Stimulated activated naive CD4-positive, alpha-beta T cell treated with Interleukin-2 at 50 U/mL for 16 hours (primary cell): ENCODE results near the gene ATP5PF.
"Not testable (repeated sequence)": the region's sequence is repeated elsewhere in the genome, so short reads cannot be mapped to it uniquely, and the experiment has no call there.

Source experiments
- DNase-seq: peaks from one replicate; lab custom pipeline; 2025; lab: John Stamatoyannopoulos, UW

ATP5PF gene, protein sequence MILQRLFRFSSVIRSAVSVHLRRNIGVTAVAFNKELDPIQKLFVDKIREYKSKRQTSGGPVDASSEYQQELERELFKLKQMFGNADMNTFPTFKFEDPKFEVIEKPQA

DNA sequence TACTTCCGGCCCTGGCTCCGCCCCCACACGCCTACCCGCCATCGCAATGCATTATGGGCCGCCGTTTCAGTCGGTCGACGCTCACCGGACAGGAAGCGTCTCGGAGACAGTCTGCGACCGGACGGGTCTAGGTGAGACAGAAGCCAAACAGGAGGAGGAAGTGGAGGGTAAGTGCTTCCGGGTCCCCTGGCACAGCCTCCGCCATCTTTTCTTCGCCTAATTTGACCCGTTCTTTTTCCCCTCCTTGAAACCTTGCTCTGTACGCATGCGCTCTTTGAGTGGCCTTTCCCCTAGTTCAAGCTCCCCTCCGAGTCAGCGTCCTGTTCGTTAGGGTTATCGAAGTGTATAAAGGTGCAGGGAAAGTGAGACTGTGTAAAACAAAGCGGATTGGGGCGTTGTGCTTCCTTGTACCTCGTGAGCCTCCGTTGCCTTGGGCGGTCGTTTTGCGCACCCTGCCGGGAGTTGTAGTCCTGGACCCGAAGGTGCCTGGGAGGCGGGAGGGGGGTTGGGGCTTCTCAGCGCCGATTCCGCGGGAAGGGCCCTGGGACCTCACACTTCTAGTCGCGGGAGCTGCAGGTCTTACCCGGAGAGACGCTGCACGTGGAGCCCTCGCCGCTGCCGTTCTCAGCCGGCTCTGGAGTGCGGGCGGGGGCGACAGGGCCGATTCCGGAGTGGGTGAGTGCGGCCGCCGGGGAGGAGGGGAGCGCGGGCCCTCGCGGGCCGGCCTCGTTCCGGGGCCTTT, at the start of gene ATP5PF, which contains the start of gene GABPA:
Gene ATP5PF (minus strand): TSS at position 1 of the 742 bp plus-strand sequence. CDS start 5,110 bp downstream, outside the sequence.
Gene GABPA (plus strand): TSS at position 69 of the 742 bp plus-strand sequence. CDS start 6,627 bp downstream, outside the sequence.
- peak; percentile 97 for DNase-seq

DNA sequence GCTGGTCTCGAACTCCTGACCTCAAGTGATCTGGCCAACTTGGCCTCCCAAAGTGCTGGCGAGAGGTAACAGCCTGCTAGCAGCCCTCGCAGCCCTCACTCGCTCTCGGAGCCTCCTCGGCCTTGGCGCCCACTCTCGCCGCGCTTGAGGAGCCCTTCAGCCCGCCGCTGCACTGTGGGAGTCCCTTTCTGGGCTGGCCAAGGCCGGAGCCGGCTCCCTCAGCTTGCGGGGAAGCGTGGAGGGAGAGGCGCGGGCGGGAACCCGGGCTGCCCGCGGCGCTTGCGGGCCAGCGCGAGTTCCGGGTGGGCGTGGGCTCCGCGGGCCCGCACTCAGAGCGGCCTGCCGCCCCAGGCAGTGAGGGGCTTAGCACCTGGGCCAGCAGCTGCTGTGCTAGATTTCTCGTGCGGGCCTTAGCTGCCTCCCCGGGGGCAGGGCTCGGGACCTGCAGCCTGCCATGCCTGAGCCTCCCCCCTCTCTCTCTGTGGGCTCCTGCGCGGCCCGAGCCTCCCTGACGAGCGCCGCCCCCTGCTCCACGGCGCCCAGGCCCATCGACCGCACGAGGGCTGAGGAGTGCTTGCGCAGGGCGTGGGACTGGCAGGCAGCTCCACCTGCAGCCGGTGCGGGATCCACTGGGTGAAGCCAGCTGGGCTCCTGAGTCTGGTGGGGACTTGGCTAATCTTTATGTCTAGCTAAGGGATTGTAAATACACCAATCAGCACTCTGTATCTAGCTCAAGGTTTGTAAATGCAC, 43.6 kb upstream of the ATP5PF start:
- not testable (repeated sequence) for DNase-seq

DNA sequence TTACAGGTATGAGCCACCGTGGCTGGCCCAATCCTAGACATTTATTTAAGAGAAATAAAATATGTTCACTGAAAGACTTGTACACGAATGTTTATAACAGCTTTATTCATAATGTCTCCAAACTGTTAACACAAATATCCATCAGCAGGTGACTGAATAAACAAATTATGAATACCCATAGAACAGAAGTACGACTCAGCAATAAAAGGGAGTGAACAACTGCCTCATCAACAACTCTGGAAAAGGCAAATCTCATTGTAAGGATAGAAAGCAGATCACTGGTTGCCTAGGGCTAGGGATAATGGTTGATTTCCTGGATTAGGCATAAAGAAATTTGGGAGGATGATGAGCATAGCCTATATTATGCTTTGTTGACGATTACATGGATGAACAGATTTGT, 41.7 kb upstream of the ATP5PF start:
- no peak for DNase-seq

DNA sequence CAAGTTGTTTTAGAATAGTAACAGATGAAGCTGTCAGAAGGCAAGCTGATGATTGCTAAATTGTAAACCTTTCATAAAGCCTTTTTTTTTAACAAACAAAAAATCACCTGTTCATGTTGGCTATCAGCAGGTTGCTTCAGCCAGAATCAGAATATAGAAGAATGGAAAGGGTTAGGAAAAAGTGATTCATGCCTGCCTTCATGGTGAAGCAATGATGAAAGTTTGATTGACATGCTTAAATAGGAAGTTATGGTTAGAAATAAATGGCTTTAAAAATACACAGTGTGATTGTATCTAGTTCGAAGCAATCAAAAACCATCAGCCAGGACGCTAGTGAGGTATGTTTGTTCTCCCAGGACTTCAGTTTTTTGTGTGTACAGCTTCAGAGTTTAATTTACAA, 38.0 kb upstream of the ATP5PF start:
- no peak for DNase-seq

DNA sequence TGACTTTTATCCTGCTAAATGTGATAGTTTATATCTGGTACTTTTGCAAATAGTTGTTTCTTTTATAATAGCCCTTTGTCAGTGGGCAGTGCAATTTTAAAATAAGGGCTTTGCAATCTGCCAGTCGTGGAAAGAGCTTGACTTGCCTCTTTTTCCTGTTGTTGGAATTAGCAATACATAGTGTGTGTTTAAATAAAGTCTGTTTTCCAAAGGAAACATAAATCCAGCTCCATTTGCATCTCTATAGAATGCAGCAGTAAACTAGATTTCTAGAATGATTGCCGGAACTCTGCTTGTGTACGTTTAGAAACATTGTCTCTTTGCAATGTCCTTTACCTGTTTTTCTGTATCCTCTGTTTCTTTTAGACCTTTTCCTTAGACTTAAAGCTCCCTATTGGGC, 33.2 kb upstream of the ATP5PF start:
- DNase-seq = no peak

DNA sequence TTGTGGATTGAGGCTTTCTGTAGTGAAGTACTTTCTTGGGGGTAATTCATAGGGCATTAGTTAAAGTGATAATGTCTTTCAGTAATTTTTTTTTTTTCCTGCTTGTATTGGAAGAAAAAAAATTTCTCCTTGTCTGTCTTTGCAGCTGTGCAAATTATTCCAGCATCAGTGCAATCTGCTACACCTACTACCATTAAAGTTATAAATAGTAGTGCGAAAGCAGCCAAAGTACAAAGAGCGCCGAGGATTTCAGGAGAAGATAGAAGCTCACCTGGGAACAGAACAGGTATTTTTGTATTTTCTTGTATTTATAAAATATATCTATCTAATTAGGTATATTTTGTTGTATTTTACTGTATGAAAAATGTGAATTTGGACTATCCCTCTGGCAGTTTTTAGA, 29.4 kb upstream of the ATP5PF start:
- DNase-seq = no peak

DNA sequence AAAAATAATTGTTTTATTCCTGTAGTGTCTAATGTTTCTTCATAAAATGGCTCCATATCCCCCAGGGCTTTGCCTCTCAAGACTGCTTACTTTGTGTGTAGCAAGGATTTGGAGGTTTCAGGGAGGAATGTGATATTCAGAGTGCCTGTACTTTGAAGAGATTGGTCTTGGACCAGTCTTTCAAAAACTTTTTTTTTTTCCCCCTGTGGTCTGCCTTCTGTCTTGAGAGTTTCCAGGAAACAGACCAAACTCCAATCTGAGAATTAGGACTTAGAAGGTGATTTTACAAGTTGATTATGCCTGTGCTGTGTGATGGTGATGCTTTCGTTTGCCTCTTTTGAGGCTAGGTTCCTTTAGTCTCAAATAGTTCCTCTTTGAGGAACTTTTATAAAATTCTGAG, 26.0 kb upstream of the ATP5PF start:
- no peak for DNase-seq

DNA sequence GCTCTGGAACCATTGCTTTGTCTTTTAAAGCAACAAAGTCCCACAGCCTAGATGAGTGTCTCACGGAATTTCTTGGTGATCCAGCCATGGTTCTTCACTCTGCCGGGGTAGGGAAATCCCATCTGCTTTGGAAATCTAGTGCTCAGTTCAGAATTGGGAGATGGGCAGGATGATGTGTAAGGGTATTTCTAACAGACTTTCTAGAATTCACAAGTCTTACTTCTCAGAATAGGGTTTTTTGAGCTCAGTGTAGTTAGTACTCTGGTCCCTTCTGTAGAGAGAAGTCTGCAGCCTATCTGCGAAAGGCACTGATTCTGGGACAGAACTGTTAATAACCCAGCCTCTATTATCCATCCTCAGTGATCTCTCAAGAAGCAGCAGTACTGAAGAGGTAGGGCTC, 25.4 kb upstream of the ATP5PF start:
- no peak for DNase-seq

DNA sequence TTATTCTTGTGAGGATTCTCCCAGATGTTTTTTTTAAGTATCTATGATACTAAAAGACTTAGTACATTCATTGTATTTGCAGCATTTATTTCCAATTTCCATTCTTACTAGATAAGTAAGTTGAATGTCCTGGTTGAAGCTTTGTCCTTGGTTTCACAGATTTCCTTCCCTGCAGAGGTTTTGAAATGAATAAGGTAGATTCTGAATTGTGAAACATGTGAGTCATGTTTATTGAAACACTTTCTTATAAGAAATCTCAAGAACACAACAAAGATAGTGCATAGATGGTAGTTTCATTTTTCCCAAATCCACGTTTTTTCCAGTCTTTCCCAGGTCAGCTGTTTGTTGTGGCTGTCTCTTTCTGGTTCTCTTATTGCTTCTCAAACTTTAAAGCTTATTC, 24.9 kb upstream of the ATP5PF start:
- no peak for DNase-seq

DNA sequence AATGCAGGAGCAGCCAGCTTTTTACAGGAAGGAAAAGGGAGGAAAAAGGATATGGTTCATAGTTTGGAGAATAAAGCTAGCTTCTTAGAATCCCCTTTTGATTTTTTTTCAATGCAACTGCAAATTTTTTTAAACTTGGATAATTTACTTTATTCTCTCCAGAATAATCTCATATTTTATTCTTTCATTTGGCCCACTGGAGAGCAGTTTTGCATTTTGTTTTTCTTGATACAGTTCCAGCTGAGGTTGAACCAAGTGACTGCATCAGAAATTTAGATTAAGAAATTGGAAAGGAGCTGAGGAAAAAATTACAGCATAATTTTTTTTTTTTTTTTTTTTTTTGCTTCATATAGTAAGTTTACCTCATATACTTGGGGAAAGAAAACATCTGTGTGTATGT, 22.8 kb upstream of the ATP5PF start:
- no peak for DNase-seq

DNA sequence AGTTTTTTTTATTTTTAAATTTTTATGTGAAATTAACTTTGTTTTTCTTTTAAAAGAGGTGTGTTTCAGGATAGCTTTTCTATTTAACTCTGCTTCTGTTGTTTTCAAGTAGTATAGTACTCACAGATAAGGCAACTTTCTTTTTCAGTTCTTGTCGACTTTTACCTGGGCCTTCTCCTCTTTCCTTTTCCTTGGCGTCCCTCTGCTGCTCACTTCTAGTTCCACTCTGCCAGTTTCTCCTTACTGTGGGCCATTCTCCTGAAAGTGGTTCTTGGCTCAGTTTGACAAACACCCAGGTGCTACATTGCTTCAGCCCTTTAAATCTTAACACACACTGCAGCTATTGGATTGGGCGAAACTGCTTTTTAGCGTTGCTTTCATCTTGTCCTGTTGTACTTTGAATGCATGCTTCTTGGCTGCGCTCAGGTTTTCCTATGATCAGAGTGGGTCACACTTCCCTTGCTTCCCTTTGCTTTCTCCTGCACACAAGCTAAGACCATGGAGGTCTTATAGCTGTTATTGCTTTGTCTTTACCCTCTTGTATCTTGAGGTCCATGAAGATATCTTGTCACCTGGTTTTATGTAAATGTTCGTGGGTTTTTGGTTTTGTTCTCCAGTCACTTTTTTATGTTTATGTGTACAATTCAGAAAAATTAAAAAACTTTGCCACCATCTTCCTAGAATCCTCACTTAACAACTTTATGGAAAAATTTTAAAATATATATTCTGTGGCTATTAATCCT, 21.7 kb upstream of the ATP5PF start:
- DNase-seq = no peak

DNA sequence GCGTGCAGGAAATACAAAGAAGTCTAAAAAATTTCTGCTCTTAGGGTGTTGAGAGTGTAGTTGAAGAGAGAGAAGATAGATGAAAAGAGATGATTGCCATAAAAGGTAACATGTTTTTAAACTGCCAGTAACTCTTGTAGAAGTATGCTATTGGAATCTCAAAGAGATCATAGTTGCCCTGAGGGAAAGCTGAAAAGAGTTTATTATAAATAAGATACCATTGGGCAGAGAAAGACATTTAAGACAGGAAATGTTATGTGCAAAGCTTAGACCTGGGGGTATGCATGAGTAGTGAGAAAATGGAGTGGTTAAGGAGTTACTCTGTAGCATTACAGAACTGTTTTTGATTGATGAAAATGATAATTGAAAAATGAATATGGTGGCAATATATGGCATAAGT, 17.7 kb upstream of the ATP5PF start:
- DNase-seq = no peak

DNA sequence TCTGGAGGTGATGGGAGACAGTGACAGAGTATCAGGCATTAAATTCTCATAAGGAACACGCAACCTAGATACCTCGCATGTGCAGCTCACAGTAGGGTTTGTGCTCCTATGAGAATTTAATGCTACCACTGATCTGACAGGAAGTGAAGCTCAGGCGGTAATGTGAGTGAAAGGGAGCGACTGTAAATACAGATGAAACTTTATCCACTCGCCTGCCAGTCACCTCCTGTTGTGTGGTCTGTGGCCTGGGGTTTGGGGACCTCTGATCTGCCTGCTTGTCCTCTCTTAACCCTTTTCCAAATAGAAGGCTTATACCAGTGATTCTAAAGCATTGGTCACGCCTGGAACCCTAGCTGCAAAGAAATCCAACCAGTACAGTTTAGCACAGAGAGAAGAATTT, 15.4 kb upstream of the ATP5PF start:
- no peak for DNase-seq

DNA sequence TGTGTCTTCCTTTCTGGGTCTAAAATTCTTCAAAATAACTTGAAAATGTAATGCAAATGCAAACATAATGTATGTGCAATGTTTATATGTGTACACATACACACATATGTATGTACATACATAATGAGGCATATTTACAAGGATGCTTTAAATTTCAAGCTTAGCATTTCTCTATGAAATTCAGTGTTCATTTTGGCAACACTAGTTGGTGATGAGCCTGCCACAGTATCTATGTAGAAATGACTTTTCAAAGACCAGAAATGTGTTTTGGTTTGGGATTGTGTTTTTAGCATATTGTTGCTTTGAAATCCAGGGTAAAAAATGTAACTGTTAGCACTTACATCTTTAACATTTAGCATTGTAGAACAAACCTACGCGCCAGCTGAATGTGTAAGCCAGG, 10.2 kb upstream of the ATP5PF start:
- DNase-seq = no peak

DNA sequence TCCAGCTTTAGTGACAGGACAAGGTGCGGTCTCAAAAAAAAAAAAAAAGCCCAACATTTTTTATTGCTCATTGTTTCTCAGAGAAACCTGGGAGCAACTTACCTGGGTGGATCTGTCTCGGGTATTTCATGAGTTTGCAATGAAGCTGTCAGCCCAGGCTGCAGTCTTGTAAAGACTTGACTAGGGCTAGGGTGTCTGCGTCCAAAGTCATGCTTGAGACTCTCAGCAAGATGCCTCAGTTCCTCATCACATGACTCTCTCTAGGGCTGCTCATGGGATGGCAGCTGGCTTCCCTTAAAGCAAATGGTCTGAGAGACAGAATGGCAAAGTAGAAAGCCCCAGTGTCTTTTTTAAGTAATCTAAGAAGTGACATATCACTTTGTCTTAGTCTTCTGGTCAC, 8.2 kb upstream of the ATP5PF start:
- no peak for DNase-seq

DNA sequence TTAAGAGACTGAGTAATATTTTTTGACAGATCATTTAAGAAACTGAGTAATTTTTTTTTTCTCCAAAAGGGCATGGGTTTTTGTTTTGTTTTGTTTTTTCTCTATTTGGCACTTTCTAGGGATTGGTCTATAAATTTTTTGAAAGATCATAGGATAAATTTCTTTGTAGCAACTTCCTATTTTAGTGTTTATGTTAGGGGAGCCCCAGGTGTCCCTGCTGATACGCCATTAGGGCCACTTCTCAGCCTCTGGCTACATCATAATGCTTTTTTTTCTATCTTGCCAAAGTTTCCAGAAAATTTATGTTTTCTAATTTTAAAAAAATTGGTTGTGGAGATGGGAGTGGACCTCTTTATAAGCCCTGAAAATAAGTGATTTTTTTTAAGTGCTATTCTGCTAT, 2.7 kb upstream of the ATP5PF start:
- no peak for DNase-seq

DNA sequence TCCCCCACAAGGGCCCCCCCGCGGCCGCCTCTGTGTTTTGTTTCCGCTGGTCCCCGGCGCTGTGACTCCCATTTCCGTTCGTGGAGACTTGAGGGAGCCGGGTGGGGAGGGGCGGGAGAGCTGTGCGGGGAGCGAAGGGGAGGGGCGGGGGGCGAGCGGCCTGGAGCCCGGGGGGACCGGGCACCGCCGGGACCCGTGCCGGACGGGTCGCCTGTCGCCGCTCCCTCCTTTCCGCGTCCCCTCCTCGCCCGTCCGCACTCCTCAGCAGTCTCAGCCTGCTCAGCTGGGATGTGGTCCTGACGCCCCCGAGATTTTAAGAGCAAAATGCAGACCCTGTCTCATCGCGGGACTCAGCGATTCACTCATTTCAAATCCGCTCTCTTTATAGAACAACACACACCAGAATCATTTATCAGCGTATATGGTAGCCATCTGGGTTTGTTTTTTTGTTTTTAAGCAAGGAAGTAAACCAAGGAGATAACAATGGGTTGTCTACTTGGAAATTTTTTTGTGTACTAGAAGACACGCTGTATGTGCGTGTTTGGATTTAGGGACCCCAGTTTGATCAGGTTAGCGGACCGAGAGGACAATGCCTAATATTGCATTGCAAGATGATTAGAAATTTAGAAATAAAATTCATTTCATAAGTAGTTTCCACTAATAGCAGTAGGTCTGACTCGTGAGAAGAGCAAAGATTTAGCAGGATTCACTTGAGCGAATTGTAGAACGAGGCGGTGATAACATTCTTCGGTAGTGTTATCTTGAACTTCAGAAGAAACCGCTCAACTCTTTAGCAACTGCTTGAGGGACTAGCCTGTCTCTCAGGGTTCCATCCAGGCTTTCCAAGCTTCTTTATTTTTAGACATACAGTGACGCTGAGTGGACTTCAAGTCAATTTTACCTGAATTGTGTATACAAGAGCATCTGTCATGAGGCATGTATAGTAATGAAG, 1.2 kb upstream of the ATP5PF start:
- peak; percentile 81 for DNase-seq

DNA sequence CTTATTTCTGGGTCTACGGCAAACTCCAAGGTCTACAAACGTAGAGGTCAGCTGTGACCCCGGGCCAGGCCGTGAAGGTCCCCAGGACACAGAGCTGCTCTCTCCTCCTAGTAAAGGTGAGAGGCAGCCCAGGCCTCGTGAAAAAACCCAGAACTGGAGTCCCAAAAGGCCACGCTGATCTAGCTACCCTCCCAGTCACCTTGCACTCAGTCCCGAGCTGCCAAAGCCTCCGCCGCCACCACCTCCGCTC, 125 bp downstream of the ATP5PF start:
- DNase-seq = no peak

DNA sequence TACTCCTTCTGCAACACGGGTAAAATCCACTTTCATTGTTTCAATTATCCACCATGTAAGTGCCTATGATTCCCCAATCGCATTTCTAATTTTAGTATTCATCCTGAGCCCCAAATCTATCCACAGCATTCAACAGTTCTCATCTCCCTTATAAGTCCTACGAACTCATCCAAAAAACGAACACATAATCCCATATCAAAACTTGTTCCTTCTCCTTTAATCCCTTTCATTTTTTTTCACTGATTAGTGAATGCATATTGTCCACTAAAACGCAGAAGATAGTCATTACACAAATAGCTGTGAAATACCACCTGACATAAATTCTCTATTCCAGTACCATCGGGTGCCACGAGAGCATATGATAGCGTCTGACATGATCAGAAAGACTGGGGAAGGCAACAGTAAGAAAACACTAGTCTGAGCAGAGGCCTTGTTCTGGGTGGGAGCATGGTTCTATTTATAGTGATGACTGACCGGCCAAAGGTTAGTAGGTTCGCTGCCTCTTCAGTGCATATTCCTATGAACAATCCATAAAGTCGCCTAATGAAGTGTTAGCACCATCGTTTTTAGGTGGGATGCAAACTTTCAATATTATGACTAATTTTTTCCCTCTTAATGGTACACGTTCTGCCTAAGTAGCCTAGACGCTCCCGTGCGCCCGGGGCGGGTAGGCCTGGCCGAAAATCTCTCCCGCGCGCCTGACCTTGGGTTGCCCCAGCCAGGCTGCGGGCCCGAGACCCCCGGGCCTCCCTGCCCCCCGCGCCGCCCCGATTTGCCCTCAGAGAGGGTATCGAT, 648 bp downstream of the ATP5PF start:
- DNase-seq = peak; percentile 44

DNA sequence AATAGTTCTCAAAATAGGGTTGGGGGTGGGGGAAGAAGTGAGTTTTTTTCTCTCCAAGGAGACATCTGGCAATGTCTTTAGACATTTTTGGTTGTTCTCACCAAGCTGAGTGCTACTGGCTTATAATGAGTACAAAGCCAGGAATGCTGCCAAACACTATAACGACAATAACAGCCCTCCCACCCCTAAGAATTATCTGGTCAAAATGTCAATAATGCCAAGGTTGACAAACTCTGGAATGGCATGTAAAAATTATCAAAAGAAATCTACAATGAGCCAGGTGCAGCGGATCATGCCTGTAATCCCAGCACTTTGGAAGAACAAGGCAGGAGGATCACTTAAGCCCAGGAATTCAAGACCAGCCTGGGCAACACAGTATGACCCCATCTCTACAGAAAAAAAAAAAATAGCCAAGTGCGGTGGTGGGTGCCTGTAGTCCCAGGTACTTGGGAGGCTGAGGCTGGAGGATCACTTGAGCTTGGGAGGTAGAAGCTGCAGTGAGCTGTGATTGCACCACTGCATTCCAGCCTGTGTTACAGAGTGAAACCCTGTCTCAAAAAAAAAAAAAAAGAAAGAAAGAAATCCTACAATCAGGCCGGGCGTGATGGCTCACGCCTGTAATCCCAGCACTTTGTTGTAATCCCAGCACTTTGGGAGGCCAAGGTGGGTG, 2.5 kb downstream of the ATP5PF start:
- no peak for DNase-seq
